ENCODE data around the gene GJD3.

Gene GJD3

DNA sequence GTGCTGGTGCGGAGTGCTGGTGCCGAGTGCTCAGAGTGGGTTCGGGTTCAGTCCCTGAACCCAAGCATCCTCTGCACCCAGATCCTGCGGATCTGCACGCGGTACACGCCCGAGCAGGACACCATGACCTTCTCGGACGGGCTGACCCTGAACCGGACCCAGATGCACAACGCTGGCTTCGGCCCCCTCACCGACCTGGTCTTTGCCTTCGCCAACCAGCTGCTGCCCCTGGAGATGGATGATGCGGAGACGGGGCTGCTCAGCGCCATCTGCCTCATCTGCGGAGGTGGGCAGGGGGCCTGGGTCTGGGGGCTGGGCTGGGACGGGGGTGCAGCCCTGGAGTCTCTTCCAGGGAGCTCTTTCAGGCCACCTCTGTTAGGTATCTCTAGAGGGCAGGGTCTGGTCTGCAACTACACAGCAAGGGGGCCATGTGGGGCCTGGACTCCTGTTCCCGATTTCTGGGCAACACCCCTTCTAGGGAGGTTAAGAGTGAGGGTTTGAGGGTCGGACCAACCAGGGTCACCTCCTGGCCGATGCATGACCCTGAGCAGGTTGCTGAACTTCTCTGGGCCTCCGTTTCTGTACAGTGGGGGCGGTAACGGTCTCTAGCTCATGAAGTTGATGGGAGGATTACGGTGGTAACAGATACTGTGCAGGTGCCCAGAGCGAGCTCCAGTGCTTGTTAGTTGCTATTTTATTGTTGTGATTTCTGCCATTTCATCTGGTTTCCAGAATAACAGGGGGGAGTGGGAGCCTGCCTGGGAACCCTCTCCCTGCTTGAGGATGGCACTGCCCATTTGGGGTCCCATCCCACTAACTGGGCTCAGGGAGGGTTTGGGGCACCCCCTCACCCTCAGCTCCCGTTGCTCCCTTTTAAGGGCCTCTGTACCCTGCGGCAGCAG is 10.1 kb downstream of the GJD3 start:
- no peak overlapping the region for H3K9ac ChIP-seq (ENCODE audit: low read length)
- H3K27me3 ChIP-seq (replicated peaks; ENCODE audit: insufficient read depth, low read length): no peaks in the 10 kb centered on the region
- H3K4me3 ChIP-seq (ENCODE audit: low read length): no peak overlapping the region
- peaks cover 7% of the 10 kb centered on the region; the same call in 1 of the 2 replicates for H4K20me1 ChIP-seq (ENCODE audit: insufficient read depth, low read length)
- H3K9me3 ChIP-seq (replicated peaks; ENCODE audit: insufficient read depth, low read length): no peaks in the 10 kb centered on the region
- no peak for DNase-seq
- no peak overlapping the region for H3K27ac ChIP-seq (ENCODE audit: low read length)
- TF ChIP-seq EZH2 (optimal IDR thresholded peaks at IDR 0.05; ENCODE audit: low read depth, low read length): no peak
- TF ChIP-seq EZH2phosphoT487 (IDR thresholded peaks at IDR 0.05; ENCODE audit: low read length): no peak
- TF ChIP-seq, protein P1, sequence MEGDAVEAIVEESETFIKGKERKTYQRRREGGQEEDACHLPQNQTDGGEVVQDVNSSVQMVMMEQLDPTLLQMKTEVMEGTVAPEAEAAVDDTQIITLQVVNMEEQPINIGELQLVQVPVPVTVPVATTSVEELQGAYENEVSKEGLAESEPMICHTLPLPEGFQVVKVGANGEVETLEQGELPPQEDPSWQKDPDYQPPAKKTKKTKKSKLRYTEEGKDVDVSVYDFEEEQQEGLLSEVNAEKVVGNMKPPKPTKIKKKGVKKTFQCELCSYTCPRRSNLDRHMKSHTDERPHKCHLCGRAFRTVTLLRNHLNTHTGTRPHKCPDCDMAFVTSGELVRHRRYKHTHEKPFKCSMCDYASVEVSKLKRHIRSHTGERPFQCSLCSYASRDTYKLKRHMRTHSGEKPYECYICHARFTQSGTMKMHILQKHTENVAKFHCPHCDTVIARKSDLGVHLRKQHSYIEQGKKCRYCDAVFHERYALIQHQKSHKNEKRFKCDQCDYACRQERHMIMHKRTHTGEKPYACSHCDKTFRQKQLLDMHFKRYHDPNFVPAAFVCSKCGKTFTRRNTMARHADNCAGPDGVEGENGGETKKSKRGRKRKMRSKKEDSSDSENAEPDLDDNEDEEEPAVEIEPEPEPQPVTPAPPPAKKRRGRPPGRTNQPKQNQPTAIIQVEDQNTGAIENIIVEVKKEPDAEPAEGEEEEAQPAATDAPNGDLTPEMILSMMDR (IDR thresholded peaks at IDR 0.05; ENCODE audit: low read length): no peak
- peaks cover 15% of the 10 kb centered on the region for H3K79me2 ChIP-seq (ENCODE audit: low read length)
- H3K4me2 ChIP-seq (ENCODE audit: low read depth, low read length): no peak overlapping the region
- H3K4me1 ChIP-seq (ENCODE audit: low read length): peaks cover 5% of the 10 kb centered on the region; the same call in 1 of the 2 replicates
- H3K9me2 ChIP-seq (replicated peaks; ENCODE audit: insufficient read depth, low read length): no peaks in the 10 kb centered on the region
- no peak overlapping the region for H2AFZ ChIP-seq (ENCODE audit: low read length)
- peaks cover 18% of the 10 kb centered on the region for H3F3A ChIP-seq (ENCODE audit: insufficient read depth, low read length)
- peaks cover 7% of the 10 kb centered on the region; the same call in 1 of the 2 replicates for H3K36me3 ChIP-seq (replicated peaks; ENCODE audit: insufficient read depth, low read length)

DNA sequence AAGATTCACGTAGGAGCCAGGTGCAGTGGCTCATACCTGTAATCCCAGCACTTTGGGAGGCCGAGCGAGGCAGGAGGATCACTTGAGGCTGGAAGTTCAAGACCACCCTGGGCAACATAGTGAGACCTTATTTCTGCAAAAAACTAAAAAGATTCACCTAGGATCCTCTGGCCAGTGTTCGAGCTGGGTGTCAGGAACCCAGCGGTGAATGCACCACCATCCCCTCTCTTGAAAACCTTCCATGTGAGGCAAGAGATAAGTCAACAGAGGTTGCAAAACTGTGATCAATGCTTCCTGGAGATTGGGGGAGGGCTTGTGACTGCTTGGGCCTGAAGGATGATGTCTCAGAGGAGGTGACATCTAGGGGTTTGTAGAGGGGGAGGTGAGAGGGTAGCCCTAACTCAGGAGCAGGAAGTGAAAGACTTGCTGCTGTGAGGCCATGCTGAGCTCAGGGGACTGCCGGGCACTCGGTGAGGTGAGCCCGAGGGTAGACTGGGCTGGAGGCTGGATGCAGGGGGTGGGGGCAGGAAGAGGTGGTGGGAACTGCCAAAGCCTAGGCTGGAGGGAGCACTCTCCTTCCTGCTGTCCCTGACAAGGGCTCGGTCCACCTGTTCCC is 11.7 kb downstream of the GJD3 start:
- H3K9ac ChIP-seq (ENCODE audit: low read length): no peak overlapping the region
- H3K79me2 ChIP-seq (ENCODE audit: low read length): peaks cover 31% of the 10 kb centered on the region
- no peak overlapping the region for H2AFZ ChIP-seq (ENCODE audit: low read length)
- no peaks in the 10 kb centered on the region for H3K27me3 ChIP-seq (replicated peaks; ENCODE audit: insufficient read depth, low read length)
- TF ChIP-seq, protein P1 (IDR thresholded peaks at IDR 0.05; ENCODE audit: low read length): no peak
- TF ChIP-seq EZH2phosphoT487 (IDR thresholded peaks at IDR 0.05; ENCODE audit: low read length) (no peak), EZH2 (optimal IDR thresholded peaks at IDR 0.05; ENCODE audit: low read depth, low read length) (no peak)
- H3K4me2 ChIP-seq (ENCODE audit: low read depth, low read length): no peak overlapping the region
- no peak for DNase-seq
- H3K9me2 ChIP-seq (replicated peaks; ENCODE audit: insufficient read depth, low read length): no peaks in the 10 kb centered on the region
- peaks cover 7% of the 10 kb centered on the region; the same call in 1 of the 2 replicates for H3K36me3 ChIP-seq (replicated peaks; ENCODE audit: insufficient read depth, low read length)
- H3K9me3 ChIP-seq (replicated peaks; ENCODE audit: insufficient read depth, low read length): no peaks in the 10 kb centered on the region
- H3F3A ChIP-seq (ENCODE audit: insufficient read depth, low read length): peaks cover 14% of the 10 kb centered on the region
- no peak overlapping the region for H3K4me3 ChIP-seq (ENCODE audit: low read length)
- peaks cover 5% of the 10 kb centered on the region; the same call in 1 of the 2 replicates for H3K4me1 ChIP-seq (ENCODE audit: low read length)
- 0 out of 2 replicates have a peak overlapping the region, but pooled peaks have one; percentile 4 for H3K27ac ChIP-seq (ENCODE audit: low read length)
- H4K20me1 ChIP-seq (ENCODE audit: insufficient read depth, low read length): peaks cover 11% of the 10 kb centered on the region; the same call in 1 of the 2 replicates

DNA sequence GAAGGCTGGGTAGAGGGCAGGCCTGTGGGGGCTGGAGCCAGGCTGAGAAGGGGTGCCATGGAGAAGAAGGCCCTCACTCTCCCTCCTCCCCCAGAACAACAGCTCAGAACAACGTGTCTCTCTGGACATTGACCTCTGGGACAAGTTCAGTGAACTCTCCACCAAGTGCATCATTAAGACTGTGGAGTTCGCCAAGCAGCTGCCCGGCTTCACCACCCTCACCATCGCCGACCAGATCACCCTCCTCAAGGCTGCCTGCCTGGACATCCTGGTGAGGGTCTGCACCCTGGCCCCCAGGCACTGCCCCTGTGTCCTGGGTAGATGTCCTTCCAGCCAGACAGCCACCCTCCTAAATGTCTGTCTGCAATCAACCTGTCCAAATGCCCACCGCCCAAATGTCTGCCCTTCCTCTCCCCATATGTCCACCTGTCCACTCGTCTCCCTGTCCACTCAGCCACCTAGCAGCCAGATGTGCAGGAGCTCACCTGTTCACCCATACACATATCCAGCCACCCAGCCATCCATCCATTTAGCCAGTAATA is 12.2 kb downstream of the GJD3 start:
- H2AFZ ChIP-seq (ENCODE audit: low read length): no peak overlapping the region
- no peak for DNase-seq
- H3F3A ChIP-seq (ENCODE audit: insufficient read depth, low read length): peaks cover 9% of the 10 kb centered on the region; the same call in 1 of the 2 replicates
- TF ChIP-seq, protein P1 (IDR thresholded peaks at IDR 0.05; ENCODE audit: low read length): no peak
- TF ChIP-seq EZH2 (optimal IDR thresholded peaks at IDR 0.05; ENCODE audit: low read depth, low read length): no peak
- TF ChIP-seq EZH2phosphoT487 (IDR thresholded peaks at IDR 0.05; ENCODE audit: low read length): no peak
- peaks cover 37% of the 10 kb centered on the region for H3K79me2 ChIP-seq (ENCODE audit: low read length)
- peaks cover 5% of the 10 kb centered on the region; the same call in 1 of the 2 replicates for H3K4me1 ChIP-seq (ENCODE audit: low read length)
- peaks cover 11% of the 10 kb centered on the region; the same call in 1 of the 2 replicates for H4K20me1 ChIP-seq (ENCODE audit: insufficient read depth, low read length)
- no peak overlapping the region for H3K27ac ChIP-seq (ENCODE audit: low read length)
- H3K4me2 ChIP-seq (ENCODE audit: low read depth, low read length): no peak overlapping the region
- no peaks in the 10 kb centered on the region for H3K9me3 ChIP-seq (replicated peaks; ENCODE audit: insufficient read depth, low read length)
- H3K36me3 ChIP-seq (replicated peaks; ENCODE audit: insufficient read depth, low read length): peaks cover 7% of the 10 kb centered on the region; the same call in 1 of the 2 replicates
- no peaks in the 10 kb centered on the region for H3K27me3 ChIP-seq (replicated peaks; ENCODE audit: insufficient read depth, low read length)
- no peaks in the 10 kb centered on the region for H3K9me2 ChIP-seq (replicated peaks; ENCODE audit: insufficient read depth, low read length)
- no peak overlapping the region for H3K9ac ChIP-seq (ENCODE audit: low read length)
- H3K4me3 ChIP-seq (ENCODE audit: low read length): no peak overlapping the region

All from MM.1S (cell line).